ENCODE data around the gene EMILIN1. TPM values are rescaled to one million over a fixed set of nuclear protein-coding genes. Genes with fewer than 3 reads are reported as not detected.
A peak's percentile ranks its signal among the peaks of the same experiment; 100 is the strongest.

Gene EMILIN1
- total RNA-seq, 2 donors from 2014 or later: 178 to 323 TPM

DNA sequence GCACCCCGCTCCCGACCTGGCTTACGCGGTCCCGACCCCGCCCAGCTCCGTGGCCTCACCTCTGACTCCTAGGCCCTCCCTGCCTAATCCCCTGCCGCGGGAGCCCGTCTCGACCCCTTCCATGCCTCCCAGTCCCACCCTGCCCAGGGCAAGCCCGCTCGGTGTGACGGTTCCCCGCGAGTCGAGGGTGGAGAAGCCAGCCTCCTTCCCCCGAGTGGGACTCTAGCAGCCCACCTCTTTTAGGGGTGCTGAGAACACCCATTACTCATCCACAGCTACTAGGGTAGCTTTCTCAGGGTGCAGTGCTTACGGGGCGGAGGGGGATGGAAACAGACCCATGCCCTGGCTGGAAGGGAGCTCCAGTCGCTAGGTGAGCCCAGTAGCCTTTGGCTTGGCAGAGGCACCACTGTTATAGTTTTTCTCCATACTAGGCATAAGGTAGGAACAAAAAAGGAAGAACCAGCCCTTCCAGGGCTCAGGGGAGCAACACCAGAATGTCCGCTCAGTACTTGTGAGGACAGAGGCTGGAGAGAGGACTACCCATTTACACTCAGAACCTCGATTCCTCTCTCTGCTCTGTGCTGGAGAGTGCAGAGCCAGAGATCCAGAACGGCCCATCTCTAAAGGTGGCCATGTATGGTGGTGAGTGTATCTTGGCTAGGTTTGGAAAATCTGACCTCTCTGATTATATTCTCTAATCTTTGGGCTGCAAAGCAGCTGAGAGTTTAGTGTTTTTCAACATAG is 26.3 kb upstream of the EMILIN1 start:
- intact Hi-C loops (cut with DNase I): loop anchor here in 1 of 2 donors (2.0 kb wide), 1 partner anchor 35 kb away; the partner anchor contains the start of gene KHK
- DNase-seq (ENCODE audit: low spot score): peak; percentile 87

DNA sequence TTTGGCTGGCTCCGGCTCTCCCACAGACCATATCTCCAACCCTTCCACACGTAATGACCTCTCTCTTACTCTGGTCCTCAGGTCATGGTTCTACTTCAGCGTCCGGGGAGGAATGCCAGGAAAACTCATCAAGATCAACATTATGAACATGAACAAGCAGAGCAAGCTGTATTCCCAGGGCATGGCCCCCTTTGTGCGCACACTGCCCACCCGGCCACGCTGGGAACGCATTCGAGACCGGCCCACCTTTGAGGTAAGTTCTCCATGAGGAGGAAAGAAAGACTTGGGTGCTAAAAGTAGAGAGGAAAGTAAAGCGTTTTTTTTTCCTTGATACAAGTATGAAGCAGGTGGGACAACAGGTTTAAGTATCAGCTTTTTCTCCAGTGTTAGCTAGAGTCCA is 25.1 kb upstream of the EMILIN1 start:
- no peak for DNase-seq (ENCODE audit: low spot score)
- intact Hi-C loops (cut with DNase I): loop anchor here in 1 of 2 donors (2.0 kb wide), 1 partner anchor 33 kb away; the partner anchor contains the start of gene KHK

DNA sequence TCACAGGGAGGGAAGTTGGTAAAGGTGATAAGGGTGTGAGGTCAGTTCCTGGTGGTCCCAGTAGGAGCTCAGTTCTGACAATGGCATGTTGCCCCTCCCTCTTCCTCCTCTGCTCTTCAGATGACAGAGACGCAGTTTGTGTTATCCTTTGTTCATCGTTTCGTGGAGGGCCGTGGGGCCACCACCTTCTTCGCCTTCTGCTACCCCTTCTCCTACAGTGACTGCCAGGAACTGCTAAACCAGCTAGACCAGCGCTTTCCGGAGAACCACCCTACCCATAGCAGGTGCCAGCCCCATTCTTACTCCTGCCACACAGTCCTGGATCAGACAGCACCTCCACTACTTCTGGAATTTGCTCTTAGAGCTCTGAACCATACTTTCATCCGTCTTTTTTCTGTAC is 24.6 kb upstream of the EMILIN1 start:
- intact Hi-C loops (cut with DNase I): loop anchor here in 1 of 2 donors (2.0 kb wide), 1 partner anchor 33 kb away; the partner anchor contains the start of gene KHK
- no peak for DNase-seq (ENCODE audit: low spot score)

DNA sequence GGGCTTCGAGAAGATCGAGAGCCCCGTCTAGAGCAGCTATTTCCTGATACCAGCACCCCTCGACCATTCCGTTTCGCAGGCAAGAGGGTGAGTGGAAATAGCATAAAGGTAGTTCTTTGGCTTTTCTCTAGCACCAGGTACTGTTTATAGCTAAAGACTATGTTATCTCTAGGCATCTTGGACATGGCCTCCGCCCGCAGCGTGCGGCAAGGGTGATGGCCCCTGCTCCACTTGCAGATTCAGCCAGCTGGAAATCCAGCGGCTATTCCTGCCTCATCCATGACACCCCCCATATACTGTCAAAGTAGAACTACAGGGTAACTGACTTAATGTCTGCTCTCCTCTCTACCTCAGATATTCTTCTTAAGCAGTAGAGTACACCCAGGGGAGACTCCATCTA is 23.7 kb upstream of the EMILIN1 start:
- no peak for DNase-seq (ENCODE audit: low spot score)
- intact Hi-C loops (cut with DNase I): no loop called here

DNA sequence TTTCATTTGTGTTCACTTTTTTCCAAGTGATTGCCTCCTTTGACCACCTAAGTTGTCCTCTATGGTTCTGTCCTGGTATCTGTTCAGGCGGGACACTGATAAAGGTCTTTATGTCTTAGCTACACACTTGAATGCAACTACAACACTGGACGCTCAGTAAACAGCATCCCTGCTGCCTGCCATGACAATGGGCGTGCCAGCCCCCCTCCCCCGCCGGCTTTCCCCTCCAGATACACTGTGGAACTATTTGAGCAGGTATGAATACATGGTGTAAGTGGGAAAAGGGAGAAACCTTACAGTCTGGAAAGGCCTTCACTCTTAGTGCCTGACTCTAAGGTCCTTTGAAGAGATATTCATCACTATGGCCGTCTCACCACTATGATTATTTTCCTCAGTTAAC is 21.2 kb upstream of the EMILIN1 start:
- DNase-seq (ENCODE audit: low spot score): no peak
- intact Hi-C loops (cut with DNase I): no loop called here

DNA sequence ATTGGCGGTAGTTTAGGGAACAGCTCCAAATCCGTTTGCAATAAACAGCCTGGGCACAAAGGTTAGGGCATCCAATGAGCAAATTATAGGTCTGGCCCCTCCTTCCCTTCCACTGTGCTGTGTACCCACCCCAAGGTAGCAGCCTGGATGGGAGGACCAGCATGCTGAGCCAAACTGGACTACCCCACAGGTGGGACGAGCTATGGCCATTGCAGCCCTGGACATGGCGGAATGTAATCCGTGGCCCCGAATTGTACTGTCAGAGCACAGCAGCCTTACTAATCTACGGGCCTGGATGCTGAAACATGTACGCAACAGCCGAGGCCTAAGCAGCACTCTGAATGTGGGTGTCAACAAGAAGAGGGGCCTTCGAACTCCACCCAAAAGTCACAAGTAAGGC is 20.2 kb upstream of the EMILIN1 start:
- intact Hi-C loops (cut with DNase I): no loop called here
- no peak for DNase-seq (ENCODE audit: low spot score)

DNA sequence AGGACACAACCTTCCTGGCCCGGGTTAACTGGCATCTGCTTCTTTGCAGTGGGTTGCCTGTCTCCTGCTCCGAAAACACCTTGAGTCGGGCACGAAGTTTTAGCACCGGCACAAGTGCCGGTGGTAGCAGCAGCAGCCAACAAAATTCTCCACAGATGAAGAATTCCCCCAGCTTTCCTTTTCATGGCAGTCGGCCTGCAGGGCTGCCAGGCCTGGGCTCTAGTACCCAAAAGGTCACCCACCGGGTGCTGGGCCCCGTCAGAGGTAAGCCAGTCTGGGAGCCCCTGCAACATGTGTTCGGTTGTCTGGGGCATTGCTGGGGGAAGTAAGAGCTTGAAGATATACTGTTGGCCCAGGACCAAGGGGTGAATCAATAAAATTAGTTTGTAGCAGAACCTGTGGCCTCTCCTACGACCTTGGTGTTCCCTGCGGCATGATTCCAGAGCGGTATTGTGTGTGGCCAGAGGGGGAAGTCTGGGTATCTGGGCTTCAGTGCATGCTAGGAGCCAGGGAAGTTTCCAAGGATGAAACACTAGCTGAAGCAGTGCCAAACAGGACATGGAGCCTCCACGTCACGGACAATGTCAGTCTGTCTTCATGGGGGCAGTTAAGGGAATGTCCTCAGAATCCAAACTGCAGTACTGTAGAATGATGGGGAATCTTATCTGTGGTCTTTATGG is 19.1 kb upstream of the EMILIN1 start:
- intact Hi-C loops (cut with DNase I): no loop called here
- no peak for DNase-seq (ENCODE audit: low spot score)

DNA sequence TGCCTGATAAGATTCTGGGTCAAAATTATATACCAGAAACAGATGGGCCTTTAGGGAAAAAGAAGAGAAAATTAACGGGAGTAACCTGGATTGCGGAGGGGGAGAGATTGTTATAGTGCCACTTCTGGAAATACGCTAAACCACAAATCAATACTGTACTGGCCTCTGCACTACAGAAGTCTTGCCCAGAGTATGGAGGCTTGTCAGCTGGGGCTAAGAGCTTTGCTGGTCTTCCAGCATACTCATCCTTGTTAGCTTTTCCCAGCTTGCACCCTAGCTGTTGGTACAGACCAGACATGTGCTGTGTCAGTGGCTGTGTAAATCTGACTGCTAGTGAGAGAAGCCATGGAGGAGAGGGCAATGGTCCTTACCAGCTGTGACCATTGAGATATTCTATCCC is 18.1 kb upstream of the EMILIN1 start:
- intact Hi-C loops (cut with DNase I): no loop called here
- no peak for DNase-seq (ENCODE audit: low spot score)

DNA sequence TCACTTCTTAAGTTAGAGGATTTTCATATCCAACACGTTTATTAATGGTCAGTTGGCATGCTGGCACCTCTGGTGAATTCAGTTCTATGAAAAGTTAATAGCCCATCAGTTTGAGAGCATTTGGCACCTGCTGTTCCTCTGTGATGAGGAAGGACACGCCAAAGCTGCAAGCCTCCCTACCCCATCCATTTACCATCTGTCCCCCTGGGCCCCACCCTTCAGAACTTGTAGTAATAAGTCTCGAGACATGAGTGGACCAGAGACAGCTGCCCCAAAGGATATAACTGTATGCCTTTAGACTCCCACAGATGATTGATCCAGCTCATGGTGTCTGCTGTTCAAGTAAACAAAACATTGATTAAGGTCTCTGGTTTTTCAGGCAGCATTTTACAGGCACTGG is 13.3 kb upstream of the EMILIN1 start:
- intact Hi-C loops (cut with DNase I): no loop called here
- no peak for DNase-seq (ENCODE audit: low spot score)

DNA sequence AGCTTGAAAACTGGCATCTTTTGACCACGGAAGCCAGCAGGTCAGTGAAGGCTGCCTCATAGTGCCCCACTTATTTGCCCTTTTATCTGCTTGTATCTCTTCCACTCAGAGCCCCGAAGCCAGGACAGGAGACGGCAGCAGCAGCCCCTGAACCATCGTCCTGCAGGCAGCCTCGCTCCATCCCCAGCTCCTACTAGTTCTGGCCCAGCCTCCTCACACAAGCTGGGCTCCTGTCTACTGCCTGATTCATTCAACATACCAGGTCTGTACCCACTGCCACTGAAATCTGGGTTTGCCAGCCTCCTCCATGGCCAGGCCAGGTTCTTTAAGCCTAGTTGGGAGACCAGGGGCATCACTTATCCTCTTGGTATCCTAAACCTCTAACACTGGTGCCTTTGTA is 11.0 kb upstream of the EMILIN1 start:
- intact Hi-C loops (cut with DNase I): no loop called here
- no peak for DNase-seq (ENCODE audit: low spot score)

DNA sequence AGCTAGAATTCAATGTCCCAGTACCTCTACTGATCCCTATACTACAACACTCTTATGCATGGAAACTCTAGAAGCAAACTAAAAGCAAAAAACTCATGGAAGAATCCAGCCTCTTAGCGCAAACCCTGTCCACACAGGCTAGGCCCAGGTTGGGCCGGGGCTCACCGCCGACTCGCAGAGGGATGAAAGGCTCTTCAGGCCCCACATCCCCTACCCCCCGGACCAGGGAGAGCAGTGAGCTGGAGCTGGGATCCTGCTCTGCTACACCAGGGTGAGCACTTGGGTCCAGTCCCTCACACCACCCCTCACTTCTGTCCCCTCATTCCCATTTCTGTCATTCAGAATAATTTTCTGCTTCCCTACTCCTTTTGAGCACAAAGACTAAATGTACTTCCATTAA is 9.0 kb upstream of the EMILIN1 start:
- intact Hi-C loops (cut with DNase I): no loop called here
- no peak for DNase-seq (ENCODE audit: low spot score)

DNA sequence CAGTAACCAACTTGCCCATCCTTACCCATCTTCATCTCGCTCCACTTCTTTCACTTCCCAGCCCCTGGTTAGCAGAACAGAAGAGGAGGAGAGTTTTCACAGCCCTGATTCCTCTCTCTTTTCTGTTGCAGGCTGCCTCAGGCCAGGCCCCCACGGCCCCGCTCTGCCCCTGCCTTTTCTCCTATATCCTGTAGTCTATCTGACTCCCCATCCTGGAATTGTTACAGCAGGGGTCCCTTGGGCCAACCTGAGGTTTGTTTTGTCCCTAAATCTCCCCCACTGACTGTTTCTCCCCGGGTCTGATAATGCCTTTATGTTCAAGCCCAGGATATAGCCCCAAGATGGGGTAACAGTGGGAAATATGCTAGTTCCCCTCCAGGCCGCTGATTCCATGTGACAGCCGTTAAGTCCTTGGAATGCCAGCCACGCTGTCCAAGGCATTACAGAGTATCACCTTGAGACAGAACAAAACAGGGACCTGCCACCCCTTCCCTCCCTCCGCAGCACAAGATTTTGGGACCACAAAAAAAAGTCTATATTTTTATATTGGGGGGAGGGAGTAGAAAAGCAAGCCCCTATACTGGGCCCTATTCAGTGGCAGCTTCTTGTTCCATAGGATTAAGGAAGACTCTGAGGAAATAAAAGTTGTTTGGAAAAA is 8.3 kb upstream of the EMILIN1 start:
- no peak for DNase-seq (ENCODE audit: low spot score)
- intact Hi-C loops (cut with DNase I): no loop called here

DNA sequence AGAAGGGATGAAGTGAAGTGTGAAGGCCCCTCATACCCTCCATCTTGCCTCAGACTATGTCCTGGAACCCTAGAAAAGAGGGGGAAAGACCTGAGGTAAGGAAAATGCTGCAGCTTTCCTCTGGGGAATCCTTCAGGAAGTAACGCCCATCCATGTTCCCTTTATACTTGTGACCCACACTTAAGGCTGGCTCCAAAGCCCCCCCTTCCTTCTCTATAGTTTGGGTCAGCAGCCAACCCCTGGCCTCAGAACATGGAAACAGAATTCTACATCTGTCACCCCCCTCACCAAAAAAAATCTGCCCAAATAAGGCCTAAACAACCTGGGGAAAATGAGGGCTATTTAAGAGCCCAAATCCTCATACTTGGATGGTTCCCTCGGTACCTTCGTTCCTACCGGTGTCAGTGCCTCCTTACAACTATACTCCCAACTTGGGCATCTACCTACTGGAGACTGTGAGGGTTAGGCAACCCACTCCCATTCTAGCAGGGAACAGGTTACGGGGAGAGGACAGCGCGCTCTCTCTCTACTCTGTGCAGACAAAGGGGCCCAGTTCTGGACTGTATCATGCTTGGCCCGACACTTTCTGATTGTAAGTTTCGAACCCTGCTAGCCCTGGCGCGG is 7.7 kb upstream of the EMILIN1 start:
- intact Hi-C loops (cut with DNase I): no loop called here
- DNase-seq (ENCODE audit: low spot score): no peak

DNA sequence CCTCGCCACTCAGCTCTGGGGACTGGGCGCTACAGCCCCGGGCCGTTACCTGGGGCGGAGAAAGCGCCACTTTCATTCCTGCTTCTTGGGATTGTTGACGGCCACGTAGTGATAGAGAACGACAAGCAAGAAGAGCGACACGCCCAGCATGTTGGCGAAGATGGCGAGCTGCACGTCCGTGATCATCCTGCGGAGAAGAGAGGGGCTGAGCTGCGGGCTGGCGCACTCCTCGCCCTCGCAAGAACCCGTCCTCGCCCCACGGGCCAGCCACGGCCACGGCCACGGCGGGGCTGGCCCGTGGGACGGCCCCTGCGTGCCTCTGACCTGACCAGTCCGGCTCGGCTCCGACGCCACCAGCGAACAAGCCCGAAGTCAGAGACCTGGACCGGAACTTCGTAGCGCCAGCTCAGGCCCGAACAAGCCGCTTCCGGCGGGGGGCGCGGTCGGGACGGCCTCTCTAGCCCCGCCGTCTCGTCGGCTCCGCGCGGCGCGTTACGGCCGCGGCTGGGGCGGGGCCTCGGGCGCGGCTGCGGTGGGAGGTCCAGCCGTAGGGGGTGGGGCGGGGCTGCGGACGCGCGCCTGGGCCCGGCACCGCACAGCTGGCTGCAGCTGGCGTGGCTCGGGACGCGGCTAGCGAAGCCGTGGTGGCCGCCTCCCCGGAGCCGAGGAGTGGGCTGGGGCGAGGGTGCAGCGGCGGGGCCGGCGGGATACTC is 7.0 kb upstream of the EMILIN1 start, which contains the start of gene OST4:
Gene OST4 (minus strand): TSS at position 378 of the 713 bp plus-strand sequence.
- intact Hi-C loops (cut with DNase I): no loop called here
- DNase-seq (ENCODE audit: low spot score): peak; percentile 98

DNA sequence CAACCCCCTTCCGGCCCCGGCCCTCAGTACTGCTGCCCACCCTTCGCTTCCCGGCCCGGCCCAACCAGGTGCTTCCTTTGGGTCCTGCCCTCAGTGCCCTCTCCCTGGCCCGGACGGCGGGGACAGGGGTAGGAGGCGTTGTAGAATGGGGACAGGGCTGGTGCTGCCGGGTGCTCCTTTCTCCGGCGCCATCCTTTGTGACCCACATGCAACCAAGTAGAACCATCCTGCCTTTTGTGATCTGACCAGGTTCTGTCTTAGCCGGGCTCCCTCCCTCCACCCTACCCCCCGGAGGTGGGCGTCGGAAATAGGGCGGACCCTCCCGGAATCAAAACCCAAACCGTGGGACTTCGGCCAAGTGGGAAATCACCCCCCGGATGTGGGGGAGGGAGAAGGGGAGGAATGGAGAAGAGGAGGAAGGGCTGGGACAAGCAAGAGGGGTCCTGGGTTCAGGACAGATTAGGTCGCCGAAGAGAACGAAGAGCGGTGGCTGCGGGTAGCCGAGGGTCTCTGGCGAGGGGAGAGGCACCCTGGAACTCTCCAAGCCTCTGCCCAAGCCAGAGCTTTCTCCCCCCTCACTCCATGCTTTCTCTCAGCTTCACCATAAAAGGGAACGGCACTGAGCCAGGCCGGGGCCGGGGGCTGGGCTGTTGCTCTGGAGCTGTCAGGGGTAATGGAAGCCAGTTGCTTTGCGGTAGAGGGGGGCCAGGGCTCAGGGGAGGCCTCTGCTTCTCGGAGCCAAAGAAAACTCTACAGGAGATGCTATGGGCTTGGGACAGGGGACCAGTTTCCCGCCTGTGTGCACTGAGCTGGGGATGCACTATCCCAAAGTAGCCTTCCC is 6.2 kb upstream of the EMILIN1 start:
- intact Hi-C loops (cut with DNase I): no loop called here
- no peak for DNase-seq (ENCODE audit: low spot score)

DNA sequence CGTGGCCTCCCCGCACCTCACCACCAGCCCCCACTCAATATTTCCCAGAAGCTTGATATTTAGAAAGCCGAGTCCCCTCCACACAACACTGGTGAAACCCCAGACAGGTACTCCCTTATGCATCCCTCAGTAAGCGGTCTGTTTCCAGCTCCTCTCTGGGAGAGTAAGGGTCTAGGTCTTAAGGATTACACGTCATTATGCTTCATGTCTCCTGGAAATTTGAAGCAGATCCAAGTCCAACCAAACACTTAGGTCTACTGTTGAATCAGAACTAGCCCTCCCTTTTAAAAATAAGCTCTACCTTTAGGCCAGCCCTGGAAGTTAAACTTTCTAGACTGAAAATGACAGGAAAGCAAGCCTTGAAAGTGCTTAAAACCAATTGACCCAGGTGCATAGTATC is 5.5 kb upstream of the EMILIN1 start:
- DNase-seq (ENCODE audit: low spot score): no peak
- intact Hi-C loops (cut with DNase I): no loop called here

DNA sequence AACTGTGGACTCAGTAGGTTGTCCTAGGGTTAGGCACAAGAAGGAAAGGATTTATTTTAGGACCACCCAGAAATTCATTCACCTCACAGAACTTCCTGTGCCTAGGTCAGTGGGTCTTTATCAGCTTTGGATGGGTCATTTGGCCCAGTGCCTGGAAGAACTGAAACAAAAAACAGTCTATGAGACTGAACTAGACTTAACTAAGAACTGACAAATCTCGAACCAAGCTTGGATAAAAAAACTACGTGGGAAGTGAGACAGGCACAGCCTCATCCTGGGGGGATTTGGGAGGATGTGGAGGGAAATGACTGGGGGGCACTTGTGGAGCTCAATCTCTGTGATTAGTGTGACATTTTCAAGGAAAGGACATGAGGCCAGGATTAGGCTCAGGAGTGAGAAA is 4.6 kb upstream of the EMILIN1 start:
- intact Hi-C loops (cut with DNase I): no loop called here
- DNase-seq (ENCODE audit: low spot score): no peak

DNA sequence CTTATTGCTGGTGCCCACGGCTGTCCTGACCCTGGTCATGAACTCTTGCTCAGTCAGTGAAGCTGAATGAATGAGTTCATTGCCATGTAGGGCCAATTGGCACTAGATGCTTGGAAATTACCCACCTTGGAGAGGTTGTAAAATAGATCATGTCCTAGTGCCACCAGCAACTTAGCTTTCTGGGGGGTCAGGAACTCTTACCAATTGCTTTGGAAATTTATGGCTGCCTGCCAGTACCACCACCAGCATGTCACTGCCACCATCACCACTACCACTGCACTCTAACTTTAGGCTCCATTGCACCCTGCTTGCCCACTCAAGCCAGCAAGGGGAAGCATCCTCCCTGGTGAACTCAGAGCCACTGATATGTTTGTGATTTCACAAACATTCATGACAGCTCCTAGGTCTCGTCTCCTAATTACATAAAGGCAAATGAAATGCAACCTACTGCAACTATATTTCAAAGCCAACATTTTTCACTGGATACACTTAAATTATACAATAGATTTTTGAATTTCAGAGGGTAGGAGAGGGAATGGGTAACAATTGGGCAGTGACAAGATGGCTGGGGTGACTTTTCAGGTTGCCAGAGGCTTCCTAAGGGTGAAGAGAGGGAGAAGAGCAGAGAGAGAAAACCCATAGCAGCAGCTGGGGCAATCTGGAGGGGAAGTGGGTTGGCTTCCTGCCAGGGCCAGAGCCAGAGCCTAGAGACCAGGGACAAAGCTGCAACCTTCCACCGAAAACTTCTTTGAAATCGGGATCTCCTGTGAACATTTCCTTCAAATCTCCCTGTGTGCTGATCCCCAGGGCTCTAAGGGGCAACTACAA is 3.5 kb upstream of the EMILIN1 start:
- DNase-seq (ENCODE audit: low spot score): no peak
- intact Hi-C loops (cut with DNase I): no loop called here
